Measurements from ENCODE around the gene DLEU7. TPM values are rescaled to one million over a fixed set of nuclear protein-coding genes. Genes with fewer than 3 reads are reported as not detected.

The DLEU7 gene
- total RNA-seq, 2 experiments from 2014 or later = not detected

Other genes with a start within 250 kb of the DLEU7 start
- gene RNASEH2B, start 66.1 kb upstream of the DLEU7 start, total RNA-seq = 10 to 100 TPM; 87.4 to 90.5 TPM

All from activated CD4-positive, alpha-beta memory T cell treated with anti-CD3 and anti-CD28 coated beads, Interleukin-2, amount 10 ng/mL, durations not matched to agents 7 days and 5 days (primary cell).